Esophagus (tissue), 2 donors: Measurements from ENCODE around the gene AVP. TPM values are rescaled to one million over a fixed set of nuclear protein-coding genes. Genes with fewer than 3 reads are reported as not detected.

Source experiments
- H3K27ac ChIP-seq, 2 donors: one replicate each; pipeline ENCODE4 v1.5.1; 2013; ENCODE audit warnings: low read depth in 2 of 2, mild to moderate bottlenecking in 2 of 2, inconsistent platforms in 1 of 2, low read length in 1 of 2, moderate library complexity in 1 of 2
- H3K27me3 ChIP-seq, 2 donors: one replicate each; pipeline ENCODE4 v1.6.1; 2013; ENCODE audit warnings: low read length in 2 of 2, control low read depth in 1 of 2, mild to moderate bottlenecking in 1 of 2; ENCODE audit not compliant: insufficient read depth in 2 of 2, control insufficient read depth in 1 of 2
- H3K36me3 ChIP-seq, 2 donors: one replicate each; pipeline ENCODE4 v1.6.1; 2013; ENCODE audit warnings: low read length in 1 of 2; ENCODE audit not compliant: control insufficient read depth in 2 of 2, insufficient read depth in 2 of 2
- H3K4me1 ChIP-seq, 2 donors: one replicate each; pipeline ENCODE4 v1.6.1; 2013; ENCODE audit warnings: low read length in 1 of 2; ENCODE audit not compliant: control insufficient read depth in 2 of 2, insufficient read depth in 2 of 2
- H3K4me3 ChIP-seq, 2 donors: one replicate each; pipeline ENCODE4 v1.5.1; 2013; ENCODE audit warnings: low read length in 2 of 2, mild to moderate bottlenecking in 2 of 2, low read depth in 1 of 2, moderate library complexity in 1 of 2
- H3K9me3 ChIP-seq, 2 donors: one replicate each; pipeline ENCODE4 v1.6.1; 2013; ENCODE audit warnings: mild to moderate bottlenecking in 2 of 2, low read depth in 1 of 2, low read length in 1 of 2, moderate library complexity in 1 of 2; ENCODE audit not compliant: control insufficient read depth in 2 of 2, insufficient read depth in 1 of 2
- WGBS, 2 donors: extraction: QIAGEN DNeasy Blood & Tissue Kit; methylation state at CpG; one replicate each; pipeline ENCODE4 v1.1.7; 2013; 5-methylcytosine and 5-hydroxymethylcytosine counted together
- polyA plus RNA-seq, 2 donors: library from polyadenylated mRNA; stranded (reverse); fragments of 200-250 nt; gene quantifications; one replicate each; pipeline ENCODE4 v1.2.3, GENCODE V29; 2013
- donor health status: healthy with polysubstance abuse.
- donor health status: Bipolar disorder and iron deficiency.

Gene AVP
- polyA plus RNA-seq, 2 donors, result not detected

DNA sequence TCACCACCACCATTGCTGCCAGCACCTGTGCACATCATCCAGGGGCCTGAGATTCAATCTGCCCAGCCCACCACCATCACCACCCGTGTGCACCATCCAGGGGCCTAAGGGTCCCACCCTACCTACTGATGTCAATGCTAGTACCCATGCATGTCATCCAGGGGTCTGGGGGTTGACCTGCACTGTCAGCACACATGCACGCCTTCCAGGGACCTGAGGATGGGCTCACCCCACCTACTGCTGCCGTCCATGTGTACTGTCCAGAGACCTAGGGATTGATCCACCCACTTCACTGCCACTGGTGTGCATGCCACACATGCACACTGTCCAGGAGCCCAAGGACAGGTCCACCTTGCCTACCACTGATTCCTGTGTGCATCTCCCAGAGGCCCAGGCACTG lies 25.0 kb downstream of the AVP start:
- H3K27me3 ChIP-seq, result no peaks in the 10 kb centered on the region
- H3K4me3 ChIP-seq, result no peak overlapping the region
- no peak overlapping the region for H3K27ac ChIP-seq
- 91 to 94% methylated on average over 3 of the region's 3 CpGs for WGBS, 2 donors
- no peaks in the 10 kb centered on the region for H3K36me3 ChIP-seq
- H3K9me3 ChIP-seq, result no peaks in the 10 kb centered on the region
- no peaks in the 10 kb centered on the region for H3K4me1 ChIP-seq

- Histone ChIP-seq H3K4me1 (no peaks in the 10 kb centered on the region), H3K9me3 (no peaks in the 10 kb centered on the region), H3K27ac (no peak overlapping the region), H3K36me3 (peaks cover 0 to 13% of the 10 kb centered on the region in 2 donors), H3K27me3 (no peaks in the 10 kb centered on the region), H3K4me3 (no peak overlapping the region)
- 54% methylated on average over 7 of the region's 7 CpGs for WGBS, 2 donors
These were observed 33.0 kb downstream of the AVP start for GRCh38 chr20:3051385-3052019.

- Histone ChIP-seq H3K27me3 (no peaks in the 10 kb centered on the region), H3K9me3 (no peaks in the 10 kb centered on the region), H3K4me1 (peaks cover 0 to 4% of the 10 kb centered on the region in 2 donors), H3K36me3 (peaks cover 0 to 13% of the 10 kb centered on the region in 2 donors), H3K27ac (no peak overlapping the region), H3K4me3 (no peak overlapping the region)
- 83 to 84% methylated on average over 14 of the region's 14 CpGs for WGBS, 2 donors
These were observed 36.8 kb downstream of the AVP start for GRCh38 chr20:3047486-3048419.

GRCh38 chr20:3046677-3047462 lies 37.7 kb downstream of the AVP start:
- Histone ChIP-seq H3K27me3 (no peaks in the 10 kb centered on the region), H3K9me3 (no peaks in the 10 kb centered on the region), H3K27ac (peak overlapping the region; percentile 86 to 91), H3K36me3 (peaks cover 0 to 13% of the 10 kb centered on the region in 2 donors), H3K4me1 (peaks cover 0 to 4% of the 10 kb centered on the region in 2 donors), H3K4me3 (peak overlapping the region; percentile 84 to 93)
- 30 to 34% methylated on average over 39 of the region's 39 CpGs for WGBS, 2 donors

GRCh38 chr20:3045816-3046676 lies 38.5 kb downstream of the AVP start, which contains the start of gene MRPS26:
Gene MRPS26, plus strand, starts transcription at chr20:3046052. Its CDS starts 17 bp downstream, at chr20:3046069.
- 0% methylated on average over 85 to 104 of the region's 104 CpGs for WGBS, 2 donors
- peaks cover 0 to 13% of the 10 kb centered on the region in 2 donors for H3K36me3 ChIP-seq
- no peaks in the 10 kb centered on the region for H3K27me3 ChIP-seq
- H3K27ac ChIP-seq, result peak within 1 kb of the TSS; percentile 86 to 91
- H3K4me3 ChIP-seq, result peak within 1 kb of the TSS; percentile 84 to 93
- no peaks in the 10 kb centered on the region for H3K9me3 ChIP-seq
- peaks cover 0 to 4% of the 10 kb centered on the region in 2 donors for H3K4me1 ChIP-seq

DNA sequence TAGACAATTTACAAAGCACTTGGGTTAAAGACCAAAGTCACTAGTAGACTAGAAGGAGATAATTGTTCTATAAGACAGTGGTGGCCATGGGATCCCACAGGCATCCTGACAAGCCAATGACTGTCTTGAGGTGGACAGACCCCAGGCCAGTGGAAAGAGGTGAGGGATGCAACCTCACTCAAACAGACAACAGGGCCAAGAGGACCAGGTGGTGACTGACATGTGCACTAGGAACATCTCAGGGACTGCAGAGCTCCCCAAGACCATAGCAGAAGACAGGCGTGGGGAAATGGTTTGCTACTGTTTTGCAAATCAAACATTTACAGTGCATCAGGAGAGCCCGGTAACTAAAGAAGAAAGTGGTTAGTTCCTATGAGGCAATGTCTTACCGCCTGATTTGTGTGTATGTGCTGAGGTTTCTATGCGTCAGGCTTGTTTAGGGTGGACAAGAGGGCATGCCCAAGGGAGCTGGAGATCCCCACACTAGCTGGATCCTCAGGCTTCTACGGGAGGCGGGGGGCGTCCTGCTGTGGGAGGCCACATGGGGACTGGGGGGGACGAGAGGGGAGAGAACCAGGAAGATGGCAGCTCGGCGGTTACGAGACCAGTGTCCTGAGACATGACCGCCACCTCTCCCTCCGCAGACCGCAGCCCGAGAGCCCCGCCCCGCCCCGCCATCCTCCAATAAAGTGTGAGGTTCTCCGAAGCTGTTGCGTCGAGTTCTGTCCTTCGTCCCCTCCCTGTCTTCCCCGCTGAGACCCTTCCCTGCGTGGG lies 39.3 kb downstream of the AVP start:
- no peaks in the 10 kb centered on the region for H3K27me3 ChIP-seq
- peak overlapping the region; percentile 86 to 91 for H3K27ac ChIP-seq
- 2% methylated on average over 23 to 24 of the region's 24 CpGs for WGBS, 2 donors
- no peaks in the 10 kb centered on the region for H3K9me3 ChIP-seq
- H3K4me1 ChIP-seq, result peaks cover 0 to 4% of the 10 kb centered on the region in 2 donors
- peak overlapping the region; percentile 84 to 93 for H3K4me3 ChIP-seq
- peaks cover under 1 to 13% of the 10 kb centered on the region in 2 donors for H3K36me3 ChIP-seq

- H3K9me3 ChIP-seq, result no peaks in the 10 kb centered on the region
- H3K4me3 ChIP-seq, result no peak overlapping the region
- no peaks in the 10 kb centered on the region for H3K27me3 ChIP-seq
- H3K4me1 ChIP-seq, result peaks cover 0 to 4% of the 10 kb centered on the region in 2 donors
- peaks cover 5 to 10% of the 10 kb centered on the region in 2 donors for H3K36me3 ChIP-seq
- no peak overlapping the region for H3K27ac ChIP-seq
- 94 to 96% methylated on average over 8 of the region's 8 CpGs for WGBS, 2 donors
These were observed 40.1 kb downstream of the AVP start for GRCh38 chr20:3044336-3044965.

DNA sequence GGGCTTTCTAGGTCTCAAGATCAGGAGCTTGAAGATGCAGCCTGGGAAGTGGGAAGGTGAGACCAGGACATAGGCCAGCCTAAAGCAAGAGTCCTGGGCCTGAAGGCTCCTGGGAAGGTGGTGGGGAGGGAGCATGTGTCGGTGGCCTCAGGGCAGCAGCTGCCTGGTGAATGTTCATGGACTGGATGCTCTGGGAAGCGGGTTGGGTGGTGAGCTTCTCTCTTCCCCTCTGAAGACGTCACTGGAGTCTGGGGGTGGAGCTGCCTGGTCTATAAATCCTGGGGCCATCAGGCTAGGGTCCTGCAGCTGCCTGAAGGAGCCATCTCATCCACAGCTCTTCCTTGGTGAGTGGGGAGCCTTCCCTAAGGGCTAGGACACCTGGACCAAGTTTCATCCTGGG lies 41.2 kb downstream of the AVP start, which contains the start of gene GNRH2:
TSS of gene GNRH2 (plus strand) at position 301 of the 400 bp plus-strand sequence. CDS start 793 bp downstream, outside the sequence.
- no peaks in the 10 kb centered on the region for H3K27me3 ChIP-seq
- peaks cover 5 to 9% of the 10 kb centered on the region in 2 donors for H3K36me3 ChIP-seq
- no peaks in the 10 kb centered on the region for H3K9me3 ChIP-seq
- H3K4me1 ChIP-seq, result peaks cover 0 to 4% of the 10 kb centered on the region in 2 donors
- H3K27ac ChIP-seq, result peak within 1 kb of the TSS in 1 of 2 donors; percentile 27
- no peak within 1 kb of the TSS for H3K4me3 ChIP-seq
- WGBS, 2 donors, result 79 to 95% methylated on average over 2 to 3 of the region's 3 CpGs
